ENCODE results near the gene JAZF1.

JAZF1 gene

GRCh38 chr7:28136420-28136819 is 44.2 kb downstream of the JAZF1 start:
- no peak for DNase-seq (ENCODE audit: low spot score)

GRCh38 chr7:28135760-28136159 is 44.8 kb downstream of the JAZF1 start:
- no peak for DNase-seq (ENCODE audit: low spot score)

- DNase-seq (ENCODE audit: low spot score) = no peak
Observed at GRCh38 chr7:28135315-28135714, 45.3 kb downstream of the JAZF1 start.

- DNase-seq (ENCODE audit: low spot score) = no peak
Observed at GRCh38 chr7:28133872-28134271, 46.7 kb downstream of the JAZF1 start.

- DNase-seq (ENCODE audit: low spot score) = no peak
Observed at GRCh38 chr7:28132959-28133870, 47.4 kb downstream of the JAZF1 start.

- no peak for DNase-seq (ENCODE audit: low spot score)
Observed at GRCh38 chr7:28130277-28130676, 50.3 kb downstream of the JAZF1 start.

- no peak for DNase-seq (ENCODE audit: low spot score)
Observed at GRCh38 chr7:28128608-28129007, 52.0 kb downstream of the JAZF1 start.

- DNase-seq (ENCODE audit: low spot score) = no peak
Observed at GRCh38 chr7:28126410-28127041, 54.1 kb downstream of the JAZF1 start.

- no peak for DNase-seq (ENCODE audit: low spot score)
Observed at GRCh38 chr7:28125431-28126409, 54.9 kb downstream of the JAZF1 start.

GRCh38 chr7:28124413-28124812 is 56.2 kb downstream of the JAZF1 start:
- no peak for DNase-seq (ENCODE audit: low spot score)

- peak; percentile 5 for DNase-seq (ENCODE audit: low spot score)
Observed at GRCh38 chr7:28123752-28124151, 56.8 kb downstream of the JAZF1 start.

GRCh38 chr7:28121496-28121895 is 59.1 kb downstream of the JAZF1 start:
- no peak for DNase-seq (ENCODE audit: low spot score)

GRCh38 chr7:28116041-28116440 is 64.6 kb downstream of the JAZF1 start:
- no peak for DNase-seq (ENCODE audit: low spot score)

- DNase-seq (ENCODE audit: low spot score) = no peak
Observed at GRCh38 chr7:28115261-28115660, 65.3 kb downstream of the JAZF1 start.

- DNase-seq (ENCODE audit: low spot score) = no peak
Observed at GRCh38 chr7:28114056-28114455, 66.5 kb downstream of the JAZF1 start.

- DNase-seq (ENCODE audit: low spot score) = no peak
Observed at GRCh38 chr7:28112883-28113540, 67.6 kb downstream of the JAZF1 start.

GRCh38 chr7:28112467-28112866 is 68.1 kb downstream of the JAZF1 start:
- DNase-seq (ENCODE audit: low spot score) = no peak

- DNase-seq (ENCODE audit: low spot score) = no peak
Observed at GRCh38 chr7:28112012-28112411, 68.6 kb downstream of the JAZF1 start.

GRCh38 chr7:28110427-28111012 is 70.1 kb downstream of the JAZF1 start:
- DNase-seq (ENCODE audit: low spot score) = no peak

GRCh38 chr7:28108747-28109146 is 71.8 kb downstream of the JAZF1 start:
- DNase-seq (ENCODE audit: low spot score) = no peak

GRCh38 chr7:28107960-28108359 is 72.6 kb downstream of the JAZF1 start:
- no peak for DNase-seq (ENCODE audit: low spot score)
